GM23338 (cell line): ENCODE measurements around the gene PDGFC. TPM values are rescaled to one million over a fixed set of nuclear protein-coding genes. Genes with fewer than 3 reads are reported as not detected.
A peak's percentile ranks its signal among the peaks of the same experiment; 100 is the strongest.

Experiments
- ATAC-seq: fragments of 200-7000 bp; cut with Tn5 transposase; 3 replicates; pipeline ENCODE4 v1.9.1; 2020
- DNase-seq: peaks from one replicate; pipeline ENCODE4 v3.0.0-alpha.2; 2015; ENCODE audit warnings: low spot score
- H2AFZ ChIP-seq: fragments of 200-600 bp; sonication (generic); 2 replicates; pipeline ENCODE4 v1.8.0; 2016; ENCODE audit warnings: antibody characterized with exemption, mild to moderate bottlenecking, moderate library complexity
- H3F3A ChIP-seq: fragments of 200-600 bp; sonication (generic); replicated peaks from 2 replicates; pipeline ENCODE4 v1.8.0; 2017; ENCODE audit warnings: antibody characterized with exemption, mixed run types, low read depth
- H3K27ac ChIP-seq: fragments of 200-600 bp; sonication (generic); 2 replicates; pipeline ENCODE4 v1.6.1; 2016; ENCODE audit warnings: low read depth
- H3K27me3 ChIP-seq: fragments of 200-600 bp; sonication (generic); 2 replicates; pipeline ENCODE4 v1.8.0; 2016; ENCODE audit warnings: mild to moderate bottlenecking, mixed run types, moderate library complexity; ENCODE audit not compliant: insufficient read depth
- H3K36me3 ChIP-seq: fragments of 200-600 bp; sonication (generic); 2 replicates; pipeline ENCODE4 v1.8.0; 2016; ENCODE audit warnings: mild to moderate bottlenecking; ENCODE audit not compliant: insufficient read depth
- H3K4me1 ChIP-seq: fragments of 200-600 bp; sonication (generic); 2 replicates; pipeline ENCODE4 v1.8.0; 2016; ENCODE audit warnings: mild to moderate bottlenecking, moderate library complexity; ENCODE audit not compliant: insufficient read depth
- H3K4me2 ChIP-seq: fragments of 200-600 bp; sonication (generic); 2 replicates; pipeline ENCODE4 v1.7.1; 2017; ENCODE audit warnings: mixed run types
- H3K4me3 ChIP-seq: fragments of 200-600 bp; sonication (generic); 2 replicates; pipeline ENCODE4 v1.6.1; 2016; ENCODE audit warnings: mixed run types
- H3K79me2 ChIP-seq: fragments of 200-600 bp; sonication (generic); replicated peaks from 2 replicates; pipeline ENCODE4 v1.8.0; 2017; ENCODE audit warnings: mild to moderate bottlenecking; ENCODE audit not compliant: insufficient read depth
- H3K9me2 ChIP-seq: fragments of 200-600 bp; sonication (generic); 2 replicates; pipeline ENCODE4 v1.8.0; 2017; ENCODE audit not compliant: insufficient read depth
- H4K20me1 ChIP-seq: fragments of 200-600 bp; sonication (generic); replicated peaks from 2 replicates; pipeline ENCODE4 v1.8.0; 2017; ENCODE audit warnings: mild to moderate bottlenecking; ENCODE audit not compliant: insufficient read depth
- H3K27ac Mint-ChIP-seq: 2 replicates; pipeline ENCODE4 v1.8.0; 2020; ENCODE audit warnings: inconsistent platforms, mild to moderate bottlenecking, moderate library complexity, mixed read lengths
- H3K27me3 Mint-ChIP-seq: 3 replicates; pipeline ENCODE4 v1.8.0; 2022; ENCODE audit warnings: low read depth, mild to moderate bottlenecking, moderate library complexity, mixed read lengths, inconsistent platforms; ENCODE audit not compliant: insufficient read depth, poor library complexity
- H3K36me3 Mint-ChIP-seq: 3 replicates; pipeline ENCODE4 v1.8.0; 2021; ENCODE audit warnings: low read depth, mild to moderate bottlenecking, inconsistent platforms, moderate library complexity, mixed read lengths
- H3K4me1 Mint-ChIP-seq: 3 replicates; pipeline ENCODE4 v1.8.0; 2020; ENCODE audit warnings: mild to moderate bottlenecking, inconsistent platforms, mixed read lengths
- H3K4me3 Mint-ChIP-seq: 3 replicates; pipeline ENCODE4 v1.8.0; 2021; ENCODE audit warnings: moderate library complexity, mild to moderate bottlenecking, inconsistent platforms, mixed read lengths
- H3K9me3 Mint-ChIP-seq: 3 replicates; pipeline ENCODE4 v1.8.0; 2020; ENCODE audit warnings: moderate library complexity, mild to moderate bottlenecking, inconsistent platforms, mixed read lengths
- CTCF ChIP-seq, 2 experiments: fragments of 200-600 bp in 1 of 2; sonication (generic) in 1 of 2; conservative IDR thresholded peaks; 2 replicates each; pipeline versions ENCODE4 v1.5.1 to v1.6.1; 2016 to 2017; ENCODE audit warnings: antibody characterized with exemption in 2 of 2, low read depth in 2 of 2, mild to moderate bottlenecking in 2 of 2, moderate library complexity in 1 of 2
- POLR2AphosphoS5 ChIP-seq: IDR thresholded peaks from 2 replicates; pipeline ENCODE4 v1.6.1; 2016; ENCODE audit warnings: antibody characterized with exemption, low read depth
- STAT1 ChIP-seq: IDR thresholded peaks from one replicate; pipeline ENCODE4 v1.6.1; 2016; ENCODE audit warnings: antibody characterized with exemption; ENCODE audit not compliant: unreplicated experiment
- ZNF114 ChIP-seq: fragments of 250-450 bp; sonication (Bioruptor Pico); IDR thresholded peaks from 2 replicates; pipeline ENCODE4 v1.5.0; 2020; ENCODE audit warnings: mild to moderate bottlenecking, moderate library complexity
- ZNF331 ChIP-seq: fragments of 250-450 bp; sonication (Bioruptor Pico); IDR thresholded peaks from 2 replicates; pipeline ENCODE4 v1.5.0; 2020; ENCODE audit warnings: low read depth, mild to moderate bottlenecking, moderate library complexity
- polyA plus RNA-seq: library from polyadenylated mRNA; unstranded; fragments of >200 nt; fragmentation: Nextera tagmentation; extraction: Ambion mirVana; gene quantifications from 2 replicates; pipeline ENCODE4 v1.2.1, GENCODE V29; 2016
- total RNA-seq: library from RNA; depleted of rRNA; stranded (reverse); fragments of >200 nt; shearing (Covaris generic); gene quantifications from 2 replicates; pipeline ENCODE4 v1.2.3, GENCODE V29; 2014

PDGFC gene
- total and polyA plus RNA-seq, 2 experiments from 2014 or later: 1.3 to 3.4 TPM

- Histone ChIP-seq H3K36me3 (no peaks in the 10 kb centered on the region), H3K79me2 (peaks cover 4% of the 10 kb centered on the region; the same call in 1 of the 2 replicates), H3K27me3 (peaks cover 29% of the 10 kb centered on the region), H3K4me1 (peaks cover 25% of the 10 kb centered on the region), H3K27ac (no peak overlapping the region), H4K20me1 (no peaks in the 10 kb centered on the region), H3F3A (peaks cover 11% of the 10 kb centered on the region; the same call in 1 of the 2 replicates), H3K4me2 (0 out of 2 replicates have a peak overlapping the region, but pooled peaks have one; percentile 90), H3K4me3 (no peak overlapping the region), H3K9me2 (no peaks in the 10 kb centered on the region), H2AFZ (no peak overlapping the region)
- ATAC-seq (no peak), DNase-seq (no peak)
- Mint-ChIP-seq H3K27me3 (peaks cover 15% of the 10 kb centered on the region), H3K4me3 (no peak overlapping the region), H3K27ac (no peak overlapping the region), H3K36me3 (no peaks in the 10 kb centered on the region), H3K4me1 (peaks cover 23% of the 10 kb centered on the region), H3K9me3 (no peaks in the 10 kb centered on the region)
- TF ChIP-seq POLR2AphosphoS5 (no peak), CTCF (conservative IDR thresholded peaks at IDR 0.05; ENCODE audit: low read depth in 2 of 2) (no peak), ZNF331 (no peak), STAT1 (no peak), ZNF114 (CRISPR knock-in tag) (no peak)
Measured at GRCh38 chr4:156969101-156969500, 2.5 kb downstream of the PDGFC start.

- peaks cover 4% of the 10 kb centered on the region; the same call in 1 of the 2 replicates for H3K79me2 ChIP-seq
- H3K27ac Mint-ChIP-seq: no peak overlapping the region
- peak; percentile 85 for DNase-seq
Measured at GRCh38 chr4:156968479-156968984, 3.1 kb downstream of the PDGFC start.

More at GRCh38 chr4:156968479-156968984, 3.1 kb downstream of the PDGFC start:
- H3K27me3 Mint-ChIP-seq: peaks cover 15% of the 10 kb centered on the region
- H3K27me3 ChIP-seq: peaks cover 29% of the 10 kb centered on the region
- peaks cover 23% of the 10 kb centered on the region for H3K4me1 Mint-ChIP-seq
- peak; percentile 8; the same call in 2 of the 3 replicates for ATAC-seq
- no peaks in the 10 kb centered on the region for H3K36me3 Mint-ChIP-seq
- H4K20me1 ChIP-seq: no peaks in the 10 kb centered on the region
- no peak overlapping the region for H3K4me3 ChIP-seq
- H3K36me3 ChIP-seq: no peaks in the 10 kb centered on the region
- no peak overlapping the region for H3K4me2 ChIP-seq
- peak overlapping the region; percentile 6; the same call in 1 of the 3 replicates for H3K4me3 Mint-ChIP-seq
- no peaks in the 10 kb centered on the region for H3K9me3 Mint-ChIP-seq
- H3K4me1 ChIP-seq: peaks cover 25% of the 10 kb centered on the region
- H3K27ac ChIP-seq: no peak overlapping the region
- H2AFZ ChIP-seq: no peak overlapping the region
- H3F3A ChIP-seq: peaks cover 11% of the 10 kb centered on the region; the same call in 1 of the 2 replicates
- no peaks in the 10 kb centered on the region for H3K9me2 ChIP-seq
- TF ChIP-seq POLR2AphosphoS5: no peak
- peak; percentile 78 to 90 for TF ChIP-seq CTCF (conservative IDR thresholded peaks at IDR 0.05; ENCODE audit: low read depth in 2 of 2)
